GM18498 (cell line): ENCODE results near the gene HRG.
A peak's percentile ranks its signal among the peaks of the same experiment; 100 is the strongest.
"Not testable (repeated sequence)": the region's sequence is repeated elsewhere in the genome, so short reads cannot be mapped to it uniquely, and the experiment has no call there.

ENCODE experiments used
- ATAC-seq: cut with Tn5 transposase; IDR thresholded peaks from one replicate; pipeline ENCODE4 v1.9.1; 2021; ENCODE audit warnings: mild to moderate bottlenecking, moderate library complexity; ENCODE audit not compliant: unreplicated experiment

Gene HRG

GRCh38 chr3:186665625-186666188, at the start of gene HRG:
Gene HRG (plus strand): TSS chr3:186666014. CDS start chr3:186666032, 18 bp downstream.
- no peak for ATAC-seq

GRCh38 chr3:186616299-186616617, 49.6 kb upstream of the HRG start:
- no peak for ATAC-seq

- ATAC-seq = peak; percentile 95
These were observed 48.5 kb upstream of the HRG start for GRCh38 chr3:186617036-186617946.

- no peak for ATAC-seq
These were observed 47.4 kb upstream of the HRG start for GRCh38 chr3:186618318-186618938.

GRCh38 chr3:186619787-186620212, 46.0 kb upstream of the HRG start:
- ATAC-seq = no peak

GRCh38 chr3:186620213-186621092, 45.4 kb upstream of the HRG start:
- ATAC-seq = no peak

GRCh38 chr3:186621894-186622650, 43.7 kb upstream of the HRG start:
- ATAC-seq = no peak

- no peak for ATAC-seq
These were observed 43.0 kb upstream of the HRG start for GRCh38 chr3:186622651-186623310.

- ATAC-seq = no peak
These were observed 41.2 kb upstream of the HRG start for GRCh38 chr3:186624598-186624997.

GRCh38 chr3:186625600-186626042, 40.2 kb upstream of the HRG start:
- no peak for ATAC-seq

- ATAC-seq = no peak
These were observed 39.5 kb upstream of the HRG start for GRCh38 chr3:186626254-186626847.

GRCh38 chr3:186627852-186628414, 37.9 kb upstream of the HRG start:
- no peak for ATAC-seq

GRCh38 chr3:186628756-186629155, 37.1 kb upstream of the HRG start:
- no peak for ATAC-seq

GRCh38 chr3:186630950-186631641, 34.7 kb upstream of the HRG start:
- ATAC-seq = no peak

- ATAC-seq = no peak
These were observed 32.3 kb upstream of the HRG start for GRCh38 chr3:186633481-186633880.

GRCh38 chr3:186634207-186634606, 31.6 kb upstream of the HRG start:
- not testable (repeated sequence) for ATAC-seq

- ATAC-seq = no peak
These were observed 30.3 kb upstream of the HRG start for GRCh38 chr3:186635532-186635931.

- no peak for ATAC-seq
These were observed 29.3 kb upstream of the HRG start for GRCh38 chr3:186636536-186636935.
